Activated CD8-positive, alpha-beta memory T cell treated with anti-CD3 and anti-CD28 coated beads, Interleukin-2, amount 50 U/mL, for 48 hours (primary cell): ENCODE measurements around the gene MAGOH.
"Not testable (repeated sequence)": the region's sequence is repeated elsewhere in the genome, so short reads cannot be mapped to it uniquely, and the experiment has no call there.

Experiments used
- DNase-seq: peaks from one replicate; pipeline ENCODE4 v3.0.0-alpha.2; 2020

The MAGOH gene

GRCh38 chr1:53219711-53220110 lies 18.6 kb downstream of the MAGOH start:
- no peak for DNase-seq

GRCh38 chr1:53218201-53218600 lies 20.1 kb downstream of the MAGOH start:
- no peak for DNase-seq

GRCh38 chr1:53214376-53214940 lies 23.9 kb downstream of the MAGOH start:
- DNase-seq, result no peak

- no peak for DNase-seq
Measured at GRCh38 chr1:53210954-53211353, 27.4 kb downstream of the MAGOH start.

- no peak for DNase-seq
Measured at GRCh38 chr1:53210352-53210751, 28.0 kb downstream of the MAGOH start.

GRCh38 chr1:53207726-53208125 lies 30.6 kb downstream of the MAGOH start:
- no peak for DNase-seq

- DNase-seq, result no peak
Measured at GRCh38 chr1:53206735-53207379, 31.5 kb downstream of the MAGOH start.

GRCh38 chr1:53206083-53206685 lies 32.1 kb downstream of the MAGOH start:
- not testable (repeated sequence) for DNase-seq

- not testable (repeated sequence) for DNase-seq
Measured at GRCh38 chr1:53205496-53205895, 32.8 kb downstream of the MAGOH start.

GRCh38 chr1:53203466-53203865 lies 34.9 kb downstream of the MAGOH start:
- no peak for DNase-seq

GRCh38 chr1:53198241-53198651 lies 40.1 kb downstream of the MAGOH start:
- no peak for DNase-seq

- DNase-seq, result no peak
Measured at GRCh38 chr1:53197291-53198200, 40.8 kb downstream of the MAGOH start.

- DNase-seq, result peak; percentile 94
Measured at GRCh38 chr1:53196485-53197290, 41.6 kb downstream of the MAGOH start, which contains the start of gene CPT2. Gene CPT2, plus strand, starts transcription at chr1:53196824. Its CDS starts 120 bp downstream, at chr1:53196944.

- DNase-seq, result no peak
Measured at GRCh38 chr1:53196017-53196484, 42.3 kb downstream of the MAGOH start.

GRCh38 chr1:53195246-53196016 lies 42.9 kb downstream of the MAGOH start:
- no peak for DNase-seq

- DNase-seq, result no peak
Measured at GRCh38 chr1:53190210-53190611, 48.1 kb downstream of the MAGOH start.

GRCh38 chr1:53189061-53189460 lies 49.3 kb downstream of the MAGOH start:
- no peak for DNase-seq

- DNase-seq, result no peak
Measured at GRCh38 chr1:53188099-53188498, 50.2 kb downstream of the MAGOH start.

- no peak for DNase-seq
Measured at GRCh38 chr1:53187401-53187800, 50.9 kb downstream of the MAGOH start.

GRCh38 chr1:53186533-53186932 lies 51.8 kb downstream of the MAGOH start:
- no peak for DNase-seq

- not testable (repeated sequence) for DNase-seq
Measured at GRCh38 chr1:53185955-53186297, 52.4 kb downstream of the MAGOH start.
